Keratinocyte (primary cell): ENCODE results near the gene CXCL5. TPM values are rescaled to one million over a fixed set of nuclear protein-coding genes. Genes with fewer than 3 reads are reported as not detected.

Source experiments
- DNase-seq: peaks from one replicate; pipeline ENCODE4 v3.0.0-alpha.2; 2011; ENCODE audit warnings: low read depth, missing footprints, low spot score
- FAIRE-seq: peaks from 2 replicates; lab custom pipeline; 2011; peaks lifted over from hg19 to GRCh38; lab: Jason Lieb, UNC
- H2AFZ ChIP-seq: 2 replicates; pipeline ENCODE4 v1.6.0; 2012; ENCODE audit warnings: low read length, control low read depth, inconsistent platforms; ENCODE audit not compliant: control insufficient read depth
- H3K27ac ChIP-seq: 2 replicates; pipeline ENCODE4 v1.5.1; 2011; ENCODE audit warnings: low read length; ENCODE audit not compliant: control insufficient read depth, insufficient read depth
- H3K27me3 ChIP-seq: 3 replicates; pipeline ENCODE4 v1.6.0; 2011; ENCODE audit warnings: low read length; ENCODE audit not compliant: control insufficient read depth, insufficient read depth; ENCODE audit errors: extremely low read depth
- H3K36me3 ChIP-seq, 2 experiments: 2 replicates in 1 of 2; 3 replicates in 1 of 2; pipeline ENCODE4 v1.5.1; 2011; ENCODE audit warnings: low read length in 2 of 2, mild to moderate bottlenecking in 1 of 2; ENCODE audit not compliant: control insufficient read depth in 2 of 2, insufficient read depth in 2 of 2; ENCODE audit errors: extremely low read depth in 1 of 2
- H3K4me1 ChIP-seq: 3 replicates; pipeline ENCODE4 v1.5.1; 2011; ENCODE audit warnings: low read length; ENCODE audit not compliant: control insufficient read depth, insufficient read depth; ENCODE audit errors: extremely low read depth
- H3K4me2 ChIP-seq: 3 replicates; pipeline ENCODE4 v1.6.0; 2011; ENCODE audit warnings: low read depth, low read length; ENCODE audit not compliant: control insufficient read depth, insufficient read depth; ENCODE audit errors: extremely low read depth
- H3K4me3 ChIP-seq, 3 experiments: fragments of 200-600 bp in 1 of 3; sonication (generic) in 1 of 3; 2 replicates in 2 of 3; 3 replicates in 1 of 3; pipeline ENCODE4 v1.5.1; 2011 to 2016; ENCODE audit warnings: low read length in 3 of 3, mild to moderate bottlenecking in 3 of 3, control low read depth in 2 of 3, inconsistent platforms in 1 of 3, low read depth in 1 of 3, mixed read lengths in 1 of 3, mixed run types in 1 of 3, moderate library complexity in 1 of 3; ENCODE audit not compliant: control insufficient read depth in 2 of 3, insufficient read depth in 2 of 3; ENCODE audit errors: extremely low read depth in 1 of 3
- H3K79me2 ChIP-seq: 2 replicates; pipeline ENCODE4 v1.6.0; 2012; ENCODE audit warnings: low read length; ENCODE audit not compliant: control insufficient read depth, insufficient read depth
- H3K9ac ChIP-seq: 3 replicates; pipeline ENCODE4 v1.6.0; 2011; ENCODE audit warnings: low read length; ENCODE audit not compliant: control insufficient read depth, insufficient read depth; ENCODE audit errors: extremely low read depth
- H3K9me1 ChIP-seq: 3 replicates; pipeline ENCODE4 v1.6.0; 2011; ENCODE audit warnings: low read length; ENCODE audit not compliant: control insufficient read depth, insufficient read depth; ENCODE audit errors: extremely low read depth
- H3K9me3 ChIP-seq: 2 replicates; pipeline ENCODE4 v1.5.1; 2012; ENCODE audit warnings: low read depth, low read length; ENCODE audit not compliant: control insufficient read depth
- H4K20me1 ChIP-seq: 3 replicates; pipeline ENCODE4 v1.6.0; 2011; ENCODE audit warnings: low read length; ENCODE audit not compliant: control insufficient read depth, insufficient read depth; ENCODE audit errors: extremely low read depth
- CTCF ChIP-seq, 3 experiments: IDR thresholded peaks in 1 of 3; conservative IDR thresholded peaks in 1 of 3; optimal IDR thresholded peaks in 1 of 3; 2 replicates in 2 of 3; 3 replicates in 1 of 3; pipeline versions ENCODE3 to v1.5.1; 2011; ENCODE audit warnings: low read length in 3 of 3, mild to moderate bottlenecking in 3 of 3, moderate library complexity in 2 of 3, control low read depth in 1 of 3, inconsistent platforms in 1 of 3; ENCODE audit not compliant: insufficient read depth in 2 of 3; ENCODE audit errors: extremely low read depth in 1 of 3
- EZH2 ChIP-seq: IDR thresholded peaks from one replicate; pipeline ENCODE4 v1.6.1; 2012; ENCODE audit warnings: inconsistent platforms, mild to moderate bottlenecking, low read length, moderate library complexity
- dilution Hi-C: fragments of 300-500 bp; cut with MboI; formaldehyde crosslinking; loops from one replicate; pipeline ENCODE4 v1.7.0; 2020; ENCODE audit warnings: low sequenced_read_pairs; ENCODE audit not compliant: extremely low pct_ligation_motif_present
- polyA plus RNA-seq, 5 experiments: library from polyadenylated mRNA; depleted of rRNA in 3 of 5; stranded (reverse) in 3 of 5; stranded (forward) in 1 of 5; unstranded in 1 of 5; fragments of >200 nt; gene quantifications; 1 replicate in 1 of 5; 2 replicates in 3 of 5; 3 replicates in 1 of 5; pipeline versions ENCODE4 v1.2.1 to v1.2.3, GENCODE V29; 2011 to 2012; ENCODE audit warnings: missing spikeins in 2 of 5, low read depth in 1 of 5, low replicate concordance in 1 of 5

CXCL5 gene
- polyA plus RNA-seq, 1 donor (not counting 4 experiments of a cell fraction or from before 2014, with no cell fraction given) = 0.76 TPM

DNA sequence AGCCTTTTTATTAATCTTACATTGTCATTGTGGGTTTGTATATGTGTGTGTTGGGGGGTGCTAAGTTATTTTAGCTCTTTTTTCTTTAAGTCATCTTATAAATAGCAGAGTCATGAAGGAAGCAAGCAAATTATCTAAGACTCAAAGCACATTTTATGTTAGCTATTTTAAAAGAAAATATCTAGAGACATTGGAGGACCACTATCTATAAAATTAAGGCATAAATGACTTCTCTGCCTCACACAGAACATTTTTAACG, 6.8 kb downstream of the CXCL5 start:
- Histone ChIP-seq H3K9ac (no peak overlapping the region), H3K27ac (no peak overlapping the region), H3K9me1 (no peaks in the 10 kb centered on the region), H3K4me3 (no peak overlapping the region), H3K9me3 (no peaks in the 10 kb centered on the region), H3K79me2 (no peaks in the 10 kb centered on the region), H2AFZ (no peak overlapping the region), H3K27me3 (no peaks in the 10 kb centered on the region), H3K36me3 (no peaks in the 10 kb centered on the region), H3K4me2 (no peak overlapping the region), H4K20me1 (no peaks in the 10 kb centered on the region), H3K4me1 (no peaks in the 10 kb centered on the region)
- TF ChIP-seq EZH2 (no peak), CTCF (optimal IDR thresholded peaks at IDR 0.05 in 1 of 3, IDR thresholded peaks at IDR 0.05 in 1 of 3, conservative IDR thresholded peaks at IDR 0.05 in 1 of 3; ENCODE audit: extremely low read depth in 1 of 3, insufficient read depth in 2 of 3, low read length in 3 of 3) (no peak)
- DNase-seq (no peak), FAIRE-seq (no peak)
- dilution Hi-C loops = no loop called here

GRCh38 chr4:73990988-73991741, 7.3 kb downstream of the CXCL5 start:
- no peaks in the 10 kb centered on the region for H4K20me1 ChIP-seq
- H3K4me3 ChIP-seq = no peak overlapping the region
- no peaks in the 10 kb centered on the region for H3K9me3 ChIP-seq
- H3K27me3 ChIP-seq = no peaks in the 10 kb centered on the region
- no peak overlapping the region for H3K27ac ChIP-seq
- no peak overlapping the region for H3K9ac ChIP-seq
- no peak for FAIRE-seq
- TF ChIP-seq CTCF (optimal IDR thresholded peaks at IDR 0.05 in 1 of 3, IDR thresholded peaks at IDR 0.05 in 1 of 3, conservative IDR thresholded peaks at IDR 0.05 in 1 of 3; ENCODE audit: extremely low read depth in 1 of 3, insufficient read depth in 2 of 3, low read length in 3 of 3) (no peak), EZH2 (no peak)
- H3K4me2 ChIP-seq = no peak overlapping the region
- dilution Hi-C loops = no loop called here
- H3K9me1 ChIP-seq = no peaks in the 10 kb centered on the region
- no peaks in the 10 kb centered on the region for H3K36me3 ChIP-seq
- DNase-seq = no peak
- H2AFZ ChIP-seq = no peak overlapping the region
- H3K4me1 ChIP-seq = no peaks in the 10 kb centered on the region
- no peaks in the 10 kb centered on the region for H3K79me2 ChIP-seq
